HG02973 (cell line): ENCODE measurements around the gene ZNF423.

Source experiments
- ATAC-seq: cut with Tn5 transposase; IDR thresholded peaks from one replicate; pipeline ENCODE4 v1.9.1; 2021; ENCODE audit warnings: moderate library complexity; ENCODE audit not compliant: unreplicated experiment

ZNF423 gene

GRCh38 chr16:49632086-49632794 is 223.7 kb downstream of the ZNF423 start:
- ATAC-seq = no peak

GRCh38 chr16:49631187-49632041 is 224.5 kb downstream of the ZNF423 start:
- ATAC-seq = no peak

GRCh38 chr16:49630783-49631182 is 225.1 kb downstream of the ZNF423 start:
- no peak for ATAC-seq

GRCh38 chr16:49629851-49630250 is 226.1 kb downstream of the ZNF423 start:
- no peak for ATAC-seq

- no peak for ATAC-seq
These were observed 227.8 kb downstream of the ZNF423 start for GRCh38 chr16:49628148-49628547.

GRCh38 chr16:49625311-49626065 is 230.4 kb downstream of the ZNF423 start:
- ATAC-seq = no peak

GRCh38 chr16:49623501-49624266 is 232.2 kb downstream of the ZNF423 start:
- no peak for ATAC-seq

GRCh38 chr16:49622421-49623402 is 233.2 kb downstream of the ZNF423 start:
- no peak for ATAC-seq

GRCh38 chr16:49622084-49622390 is 233.9 kb downstream of the ZNF423 start:
- no peak for ATAC-seq

- ATAC-seq = no peak
These were observed 234.4 kb downstream of the ZNF423 start for GRCh38 chr16:49621241-49622083.

- ATAC-seq = no peak
These were observed 235.1 kb downstream of the ZNF423 start for GRCh38 chr16:49620869-49621240.

- no peak for ATAC-seq
These were observed 235.6 kb downstream of the ZNF423 start for GRCh38 chr16:49620158-49620868.

GRCh38 chr16:49619811-49620157 is 236.1 kb downstream of the ZNF423 start:
- no peak for ATAC-seq

- ATAC-seq = no peak
These were observed 237.0 kb downstream of the ZNF423 start for GRCh38 chr16:49618955-49619354.

- no peak for ATAC-seq
These were observed 238.1 kb downstream of the ZNF423 start for GRCh38 chr16:49617710-49618330.

- no peak for ATAC-seq
These were observed 238.8 kb downstream of the ZNF423 start for GRCh38 chr16:49617016-49617629.

GRCh38 chr16:49615576-49615975 is 240.3 kb downstream of the ZNF423 start:
- no peak for ATAC-seq
